Small intestine (tissue), 7 donors: ENCODE measurements around the gene ZMIZ2. TPM values are rescaled to one million over a fixed set of nuclear protein-coding genes. Genes with fewer than 3 reads are reported as not detected.

ENCODE experiments used
- DNase-seq, 2 donors: peaks; one replicate each; pipeline versions ENCODE4 v3.0.0 to v3.0.0-alpha.2; 2013
- FAIRE-seq: peaks from 2 replicates; lab custom pipeline; 2012; peaks lifted over from hg19 to GRCh38; lab: Jason Lieb, UNC
- H3K27ac ChIP-seq, 3 donors: one replicate each; pipeline ENCODE4 v1.5.1; 2013; ENCODE audit warnings: low read length in 2 of 3, mild to moderate bottlenecking in 2 of 3, control low read depth in 1 of 3, inconsistent platforms in 1 of 3, low read depth in 1 of 3, moderate library complexity in 1 of 3
- H3K27me3 ChIP-seq, 3 donors: one replicate each; pipeline ENCODE4 v1.6.1; 2013; ENCODE audit warnings: low read length in 3 of 3, inconsistent platforms in 1 of 3; ENCODE audit not compliant: control insufficient read depth in 3 of 3, insufficient read depth in 3 of 3
- H3K36me3 ChIP-seq, 3 donors: one replicate each; pipeline ENCODE4 v1.6.1; 2013; ENCODE audit warnings: low read length in 3 of 3, inconsistent platforms in 1 of 3, low read depth in 1 of 3, mild to moderate bottlenecking in 1 of 3, moderate library complexity in 1 of 3; ENCODE audit not compliant: control insufficient read depth in 3 of 3, insufficient read depth in 2 of 3
- H3K4me1 ChIP-seq, 3 donors: one replicate each; pipeline ENCODE4 v1.6.1; 2013; ENCODE audit warnings: low read length in 2 of 3, inconsistent platforms in 1 of 3, low read depth in 1 of 3, mild to moderate bottlenecking in 1 of 3, moderate library complexity in 1 of 3; ENCODE audit not compliant: control insufficient read depth in 3 of 3, insufficient read depth in 2 of 3
- H3K4me3 ChIP-seq, 3 donors: one replicate each; pipeline ENCODE4 v1.5.1; 2013; ENCODE audit warnings: low read length in 3 of 3, control low read depth in 1 of 3, inconsistent platforms in 1 of 3, low read depth in 1 of 3, mild to moderate bottlenecking in 1 of 3, moderate library complexity in 1 of 3
- H3K9me3 ChIP-seq, 2 donors: one replicate each; pipeline ENCODE4 v1.6.1; 2013; ENCODE audit warnings: low read depth in 1 of 2, low read length in 1 of 2; ENCODE audit not compliant: control insufficient read depth in 2 of 2, insufficient read depth in 1 of 2
- WGBS, 3 donors: extraction: QIAGEN DNeasy Blood & Tissue Kit; methylation state at CpG; one replicate each; pipeline ENCODE4 v1.1.7; 2013; 5-methylcytosine and 5-hydroxymethylcytosine counted together
- polyA plus RNA-seq, 4 donors: library from polyadenylated mRNA; stranded (reverse) in 3 of 4; unstranded in 1 of 4; fragments of 200-250 nt in 3 of 4; fragments of 120-200 nt in 1 of 4; gene quantifications; one replicate each; pipeline versions ENCODE4 v1.2.1 to v1.2.3, GENCODE V29; 2013
- donor health status: healthy with polysubstance abuse.
- donor health status: control.
- donor health status: control.
- donor health status: Bipolar disorder and iron deficiency.
- donor health status: healthy.

Gene ZMIZ2
- polyA plus RNA-seq, 4 donors = 18.9 to 75.2 (median 37.6) TPM

GRCh38 chr7:44748948-44749731 lies 493 bp downstream of the ZMIZ2 start:
- H3K36me3 ChIP-seq = peaks cover 0 to 17% (median 0%) of the 10 kb centered on the region in 3 donors
- H3K9me3 ChIP-seq = no peaks in the 10 kb centered on the region
- WGBS, 3 donors = 0 to 2% (median 1%) methylated on average over 31 to 60 of the region's 60 CpGs
- H3K27ac ChIP-seq = peak overlapping the region; percentile 12 to 86 (median 36)
- FAIRE-seq (no peak), DNase-seq (no peak)
- peaks cover 5 to 25% (median 9%) of the 10 kb centered on the region in 3 donors for H3K4me1 ChIP-seq
- peak overlapping the region; percentile 84 to 88 (median 86) for H3K4me3 ChIP-seq
- H3K27me3 ChIP-seq = no peaks in the 10 kb centered on the region

GRCh38 chr7:44749992-44750391 lies 1.3 kb downstream of the ZMIZ2 start:
- WGBS, 3 donors = 62 to 81% (median 68%) methylated on average over 2 of the region's 2 CpGs
- no peaks in the 10 kb centered on the region for H3K9me3 ChIP-seq
- peaks cover 0 to 26% (median 0%) of the 10 kb centered on the region in 3 donors for H3K36me3 ChIP-seq
- H3K27ac ChIP-seq = peak overlapping the region in 2 of 3 donors; percentile 65 to 86
- DNase-seq (no peak), FAIRE-seq (no peak)
- H3K27me3 ChIP-seq = no peaks in the 10 kb centered on the region
- peak overlapping the region in 2 of 3 donors; percentile 84 to 86 for H3K4me3 ChIP-seq
- H3K4me1 ChIP-seq = peaks cover 5 to 25% (median 9%) of the 10 kb centered on the region in 3 donors

GRCh38 chr7:44750424-44750823 lies 1.8 kb downstream of the ZMIZ2 start:
- 77 to 88% (median 83%) methylated on average over 3 of the region's 3 CpGs for WGBS, 3 donors
- no peaks in the 10 kb centered on the region for H3K27me3 ChIP-seq
- H3K27ac ChIP-seq = peak overlapping the region; percentile 24 to 73 (median 65)
- FAIRE-seq = no peak
- H3K4me1 ChIP-seq = peaks cover 5 to 25% (median 9%) of the 10 kb centered on the region in 3 donors
- H3K36me3 ChIP-seq = peaks cover 0 to 29% (median 0%) of the 10 kb centered on the region in 3 donors
- DNase-seq = no peak
- peak overlapping the region in 1 of 3 donors; percentile 86 for H3K4me3 ChIP-seq
- no peaks in the 10 kb centered on the region for H3K9me3 ChIP-seq

GRCh38 chr7:44750921-44751571 lies 2.4 kb downstream of the ZMIZ2 start:
- H3K9me3 ChIP-seq = no peaks in the 10 kb centered on the region
- H3K4me1 ChIP-seq = peaks cover 5 to 25% (median 9%) of the 10 kb centered on the region in 3 donors
- peak overlapping the region in 1 of 3 donors; percentile 86 for H3K4me3 ChIP-seq
- no peaks in the 10 kb centered on the region for H3K27me3 ChIP-seq
- H3K36me3 ChIP-seq = peaks cover 0 to 35% (median 0%) of the 10 kb centered on the region in 3 donors
- DNase-seq (peak; percentile 30 to 62), FAIRE-seq (no peak)
- WGBS, 3 donors = 23 to 35% (median 28%) methylated on average over 6 of the region's 6 CpGs
- peak overlapping the region; percentile 24 to 73 (median 65) for H3K27ac ChIP-seq

GRCh38 chr7:44752822-44753221 lies 4.2 kb downstream of the ZMIZ2 start:
- peaks cover 5 to 23% (median 9%) of the 10 kb centered on the region in 3 donors for H3K4me1 ChIP-seq
- 94 to 97% (median 97%) methylated on average over 2 of the region's 2 CpGs for WGBS, 3 donors
- DNase-seq (no peak), FAIRE-seq (no peak)
- H3K27ac ChIP-seq = no peak overlapping the region
- H3K9me3 ChIP-seq = no peaks in the 10 kb centered on the region
- H3K36me3 ChIP-seq = peaks cover 0 to 52% (median 8%) of the 10 kb centered on the region in 3 donors
- H3K4me3 ChIP-seq = no peak overlapping the region
- H3K27me3 ChIP-seq = no peaks in the 10 kb centered on the region

GRCh38 chr7:44754802-44755697 lies 6.4 kb downstream of the ZMIZ2 start:
- Histone ChIP-seq H3K4me3 (no peak overlapping the region), H3K27me3 (no peaks in the 10 kb centered on the region), H3K27ac (no peak overlapping the region), H3K36me3 (peaks cover 0 to 69% (median 14%) of the 10 kb centered on the region in 3 donors), H3K4me1 (peaks cover 5 to 19% (median 8%) of the 10 kb centered on the region in 3 donors), H3K9me3 (no peaks in the 10 kb centered on the region)
- WGBS, 3 donors = 75 to 87% (median 86%) methylated on average over 11 of the region's 11 CpGs
- FAIRE-seq (no peak), DNase-seq (no peak)

- DNase-seq (no peak), FAIRE-seq (no peak)
- Histone ChIP-seq H3K27me3 (no peaks in the 10 kb centered on the region), H3K4me1 (peaks cover 0 to 9% (median 0%) of the 10 kb centered on the region in 3 donors), H3K36me3 (peaks cover 3 to 70% (median 14%) of the 10 kb centered on the region in 3 donors), H3K9me3 (no peaks in the 10 kb centered on the region), H3K4me3 (no peak overlapping the region), H3K27ac (no peak overlapping the region)
- WGBS, 3 donors = 77 to 83% (median 80%) methylated on average over 17 of the region's 17 CpGs
These were observed 7.3 kb downstream of the ZMIZ2 start for GRCh38 chr7:44755698-44756627.
